IPS-18c (cell line): ENCODE results near the gene NEAT1.
"Not testable (repeated sequence)": the region's sequence is repeated elsewhere in the genome, so short reads cannot be mapped to it uniquely, and the experiment has no call there.

ENCODE experiments used
- H3K4me3 ChIP-seq: 2 replicates; pipeline ENCODE4 v1.7.0; 2013; ENCODE audit warnings: low read depth, mild to moderate bottlenecking, low read length, moderate library complexity; ENCODE audit not compliant: insufficient read depth
- H3K9me3 ChIP-seq: one replicate; pipeline ENCODE4 v1.6.1; 2013; ENCODE audit warnings: mild to moderate bottlenecking, low read length, moderate library complexity; ENCODE audit not compliant: control insufficient read depth, insufficient read depth

NEAT1 gene

DNA sequence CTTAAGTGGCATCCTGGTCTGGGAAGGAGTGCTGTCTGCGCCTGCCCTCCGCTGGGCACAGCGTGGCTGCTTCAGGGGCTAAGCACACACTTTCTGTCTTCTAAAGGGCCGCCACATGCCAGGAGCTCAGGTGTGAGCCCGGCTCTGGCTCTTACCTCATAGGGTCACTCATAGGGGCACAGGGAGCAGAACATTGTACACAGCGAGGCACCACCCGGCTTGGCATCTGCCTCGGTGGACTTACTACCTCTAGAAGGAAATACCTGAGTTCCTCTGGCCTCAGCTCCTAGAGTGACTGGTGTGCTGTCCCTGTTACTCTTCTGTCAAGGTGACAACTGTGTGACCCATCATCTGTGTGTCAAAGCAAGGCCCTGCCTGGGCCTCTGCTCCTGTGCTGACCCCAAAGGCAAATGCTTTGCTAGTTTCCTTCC lies 13.4 kb downstream of the NEAT1 start:
- H3K4me3 ChIP-seq = no peak overlapping the region
- no peaks in the 10 kb centered on the region for H3K9me3 ChIP-seq

DNA sequence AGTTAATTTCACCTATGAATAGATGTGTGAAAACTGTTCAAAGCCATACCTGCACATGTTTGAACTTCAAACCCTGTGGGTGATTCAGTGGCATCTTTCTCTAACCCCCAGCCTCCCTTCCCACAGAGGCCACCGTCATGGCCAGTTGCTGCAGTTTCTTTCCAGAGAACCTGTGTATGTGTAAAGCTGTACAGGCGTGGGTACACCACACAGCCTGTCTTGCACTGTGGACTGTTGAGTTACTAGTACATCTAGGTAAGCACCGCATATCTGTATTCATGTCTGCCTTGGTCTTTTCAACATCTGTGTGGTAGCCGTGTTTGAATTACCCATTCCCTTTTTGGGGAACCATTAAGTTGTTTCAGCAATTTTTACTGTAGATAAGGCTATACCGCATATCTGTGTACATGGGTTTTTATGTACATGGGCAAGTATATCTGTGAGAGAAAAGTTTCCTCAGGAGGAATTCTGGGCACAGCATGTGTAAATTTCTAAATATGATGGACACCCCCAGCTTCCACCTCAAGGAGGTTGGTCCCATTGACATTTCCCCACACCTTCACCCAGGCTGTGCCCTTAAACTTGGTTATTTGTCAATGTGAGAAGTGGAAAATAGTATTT lies 13.9 kb downstream of the NEAT1 start:
- H3K9me3 ChIP-seq = no peaks in the 10 kb centered on the region
- no peak overlapping the region for H3K4me3 ChIP-seq

DNA sequence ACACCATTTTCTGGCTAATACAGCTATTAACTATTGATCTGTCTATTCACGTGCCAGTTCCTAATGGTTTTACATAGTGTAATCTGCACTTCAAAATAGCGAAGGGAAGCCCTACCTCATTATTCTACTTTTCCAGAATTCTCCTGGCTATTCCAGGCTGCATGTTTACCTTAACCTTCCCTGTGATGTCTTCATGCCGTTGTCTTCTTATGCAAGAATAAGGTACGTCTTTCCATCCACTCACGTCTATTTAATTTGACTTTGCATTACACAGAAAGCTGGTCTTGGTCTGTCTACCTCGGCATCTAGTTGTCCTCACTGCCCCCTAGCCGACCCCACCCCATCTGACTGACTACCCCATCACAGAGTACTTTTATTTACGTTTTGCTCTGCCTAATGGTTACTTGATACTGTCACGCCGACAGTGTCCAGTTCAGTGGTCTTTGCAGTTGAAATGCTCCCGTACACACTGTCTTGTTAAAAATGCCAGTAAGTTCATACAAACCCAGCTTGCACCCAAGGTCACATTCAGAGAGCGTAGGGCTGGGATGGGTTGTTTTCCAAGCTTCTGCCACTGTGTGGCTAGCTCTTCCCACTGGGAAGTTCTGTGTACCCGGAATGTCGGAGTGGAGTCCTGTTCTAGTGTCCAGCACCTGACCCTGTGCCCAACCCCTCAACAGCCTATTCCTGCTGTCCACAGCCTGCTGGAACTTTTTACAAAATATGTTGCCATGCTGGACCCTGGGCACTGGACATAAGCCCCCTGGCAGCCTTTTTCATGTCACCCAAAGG lies 15.0 kb downstream of the NEAT1 start:
- Histone ChIP-seq H3K9me3 (no peaks in the 10 kb centered on the region), H3K4me3 (no peak overlapping the region)

DNA sequence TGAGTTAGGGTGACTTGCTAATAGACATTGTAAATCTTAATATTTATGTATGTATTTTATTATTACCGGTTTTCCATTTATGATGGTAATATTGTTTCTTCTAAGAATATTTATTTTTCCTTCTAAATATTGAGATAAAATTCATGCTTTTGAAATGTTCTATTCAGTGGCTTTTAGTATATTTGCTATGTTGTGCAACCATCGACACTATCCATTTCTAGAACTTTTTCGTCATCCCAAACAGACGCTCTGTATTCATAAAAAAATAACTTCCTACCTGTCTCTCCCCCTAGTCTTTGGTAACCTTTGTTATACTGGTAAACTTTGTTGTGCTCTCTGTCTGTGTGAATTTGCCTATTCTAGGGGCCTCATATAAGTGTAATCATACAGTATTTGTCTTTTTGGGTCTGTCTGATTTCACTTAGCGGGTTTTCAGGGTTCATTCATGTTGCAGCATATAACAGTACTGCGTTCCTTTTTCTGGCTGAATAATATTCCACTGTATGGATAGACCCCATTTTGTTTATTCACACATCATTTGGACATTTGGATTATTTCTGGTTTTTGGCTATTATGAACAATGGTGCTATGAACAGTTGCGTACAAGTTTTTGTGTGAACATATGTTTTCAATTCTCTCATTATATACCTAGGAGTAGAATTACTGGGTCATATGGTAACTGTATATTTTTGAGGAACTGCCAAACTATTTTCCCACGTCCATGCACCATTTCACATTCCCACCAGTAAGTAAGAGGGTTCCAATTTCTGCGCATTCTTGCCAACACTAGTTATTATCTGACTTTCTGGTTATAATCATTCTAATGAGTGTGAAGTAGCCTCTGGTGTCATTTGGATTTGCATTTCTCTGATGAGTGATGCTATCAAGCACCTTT lies 15.9 kb downstream of the NEAT1 start:
- H3K4me3 ChIP-seq = no peak overlapping the region
- H3K9me3 ChIP-seq = no peaks in the 10 kb centered on the region

DNA sequence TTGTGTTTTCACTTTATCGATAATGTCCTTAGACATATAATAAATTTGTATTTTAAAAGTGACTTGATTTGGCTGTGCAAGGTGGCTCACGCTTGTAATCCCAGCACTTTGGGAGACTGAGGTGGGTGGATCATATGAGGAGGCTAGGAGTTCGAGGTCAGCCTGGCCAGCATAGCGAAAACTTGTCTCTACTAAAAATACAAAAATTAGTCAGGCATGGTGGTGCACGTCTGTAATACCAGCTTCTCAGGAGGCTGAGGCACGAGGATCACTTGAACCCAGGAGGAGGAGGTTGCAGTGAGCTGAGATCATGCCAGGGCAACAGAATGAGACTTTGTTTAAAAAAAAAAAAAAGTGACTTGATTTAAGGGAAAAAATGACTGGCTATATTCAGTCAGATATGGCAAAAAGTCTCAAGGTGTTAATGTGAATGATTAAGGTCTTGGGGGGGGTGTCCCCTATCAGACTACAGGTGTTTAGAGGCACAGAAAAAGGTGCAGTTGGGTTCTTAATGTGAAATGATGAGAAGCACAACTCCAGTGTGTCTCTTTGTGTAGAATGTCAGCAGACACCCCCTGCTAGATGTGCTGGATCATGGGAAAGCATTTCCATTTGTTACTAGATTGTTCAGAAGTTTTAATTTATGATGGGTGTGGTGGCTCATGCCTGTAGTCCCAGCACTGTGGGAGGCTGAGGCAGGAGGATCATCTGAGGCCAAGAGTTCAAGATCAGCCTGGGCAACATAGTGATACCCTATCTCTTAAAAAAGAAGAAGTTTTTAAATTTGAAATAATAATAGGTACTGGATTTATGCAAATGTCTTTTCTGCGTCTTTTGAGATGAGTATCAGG lies 17.0 kb downstream of the NEAT1 start:
- Histone ChIP-seq H3K4me3 (no peak overlapping the region), H3K9me3 (no peaks in the 10 kb centered on the region)

DNA sequence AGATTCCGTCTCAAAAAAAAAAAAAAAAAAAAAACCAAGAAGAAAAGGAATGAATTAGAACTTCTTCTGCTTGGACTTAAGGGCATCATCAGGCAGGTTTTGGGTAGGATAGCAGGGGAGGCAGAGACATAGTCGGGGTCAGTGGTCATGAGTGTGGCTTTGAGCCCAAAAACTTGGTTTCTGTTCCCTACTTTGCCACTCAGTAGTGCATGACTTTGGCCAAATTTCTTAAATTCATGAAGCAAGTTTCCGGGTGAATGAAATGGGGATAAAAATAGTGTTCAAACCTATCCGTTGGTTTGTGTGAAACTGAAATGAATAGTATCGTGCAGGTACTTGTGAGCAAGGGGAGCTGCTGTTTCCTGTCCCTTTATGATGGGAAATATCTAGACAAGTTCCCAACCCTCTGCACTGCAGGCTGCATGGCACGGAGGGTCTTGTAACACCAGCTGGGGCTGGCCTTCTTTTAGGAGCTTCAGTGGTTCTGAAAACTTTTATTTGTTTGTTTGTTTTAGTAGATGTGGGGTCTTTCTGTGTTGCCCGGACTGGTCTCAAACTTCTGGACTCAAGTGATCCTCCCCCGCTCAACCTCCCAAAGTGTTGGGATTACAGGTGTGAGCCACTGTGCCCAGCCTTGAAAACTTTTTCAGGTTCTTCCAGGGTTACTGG lies 18.4 kb downstream of the NEAT1 start:
- H3K9me3 ChIP-seq = no peaks in the 10 kb centered on the region
- H3K4me3 ChIP-seq = no peak overlapping the region

DNA sequence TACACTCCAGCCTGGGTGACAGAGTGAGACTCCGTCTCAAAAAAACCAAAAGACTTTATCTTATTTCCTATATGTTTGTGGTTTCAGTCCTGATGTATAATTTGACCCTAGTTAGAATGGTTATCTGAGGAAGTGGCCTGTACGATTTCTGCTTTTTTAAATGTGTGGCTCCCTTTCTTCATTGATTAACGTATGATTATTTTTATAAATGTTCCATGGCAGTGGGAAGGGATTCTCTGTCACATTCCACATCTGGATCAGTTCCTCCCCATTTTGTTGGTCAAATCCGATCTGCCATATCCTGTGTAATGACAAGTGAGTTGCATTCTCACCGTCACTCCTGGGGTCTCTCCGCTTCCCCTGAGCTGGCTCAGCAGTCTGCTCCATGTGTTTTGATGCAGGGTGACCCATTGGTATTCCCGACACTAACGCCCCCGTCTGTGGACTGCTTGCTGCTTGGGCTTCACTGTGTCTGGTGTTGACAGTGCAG lies 20.3 kb downstream of the NEAT1 start:
- Histone ChIP-seq H3K4me3 (no peak overlapping the region), H3K9me3 (no peaks in the 10 kb centered on the region)

DNA sequence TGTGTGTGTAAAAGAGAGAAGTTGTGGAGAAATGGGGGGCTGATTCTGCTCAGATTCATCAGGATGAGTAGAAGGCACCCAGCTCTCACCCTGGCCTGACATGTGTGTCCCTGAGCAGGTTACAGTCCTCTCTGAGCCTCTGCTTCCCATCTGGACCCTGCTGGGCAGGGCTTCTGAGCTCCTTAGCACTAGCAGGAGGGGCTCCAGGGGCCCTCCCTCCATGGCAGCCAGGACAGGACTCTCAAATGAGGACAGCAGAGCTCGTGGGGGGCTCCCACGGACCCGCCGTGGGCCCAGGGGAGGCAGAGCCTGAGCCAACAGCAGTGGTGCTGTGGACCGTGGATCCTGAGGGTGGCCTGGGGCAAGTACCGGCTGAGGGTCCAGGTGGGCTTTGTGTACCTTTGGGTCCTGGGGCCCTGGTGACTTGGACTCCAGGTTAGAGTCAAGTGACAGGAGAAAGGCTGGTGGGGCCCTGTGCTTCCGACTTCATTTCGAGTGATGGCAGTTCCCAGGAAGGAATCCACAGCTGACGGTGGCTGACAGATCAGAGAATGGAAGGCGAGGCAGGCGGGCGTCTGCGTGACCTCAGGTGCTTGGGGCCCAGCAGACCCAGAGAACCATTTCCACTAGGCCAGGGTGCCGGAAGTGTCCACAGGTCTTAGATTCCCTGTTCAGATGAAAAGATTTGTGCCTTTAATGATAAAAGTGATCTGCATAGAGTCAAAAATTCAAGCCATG lies 21.9 kb downstream of the NEAT1 start:
- no peaks in the 10 kb centered on the region for H3K9me3 ChIP-seq
- H3K4me3 ChIP-seq = no peak overlapping the region

DNA sequence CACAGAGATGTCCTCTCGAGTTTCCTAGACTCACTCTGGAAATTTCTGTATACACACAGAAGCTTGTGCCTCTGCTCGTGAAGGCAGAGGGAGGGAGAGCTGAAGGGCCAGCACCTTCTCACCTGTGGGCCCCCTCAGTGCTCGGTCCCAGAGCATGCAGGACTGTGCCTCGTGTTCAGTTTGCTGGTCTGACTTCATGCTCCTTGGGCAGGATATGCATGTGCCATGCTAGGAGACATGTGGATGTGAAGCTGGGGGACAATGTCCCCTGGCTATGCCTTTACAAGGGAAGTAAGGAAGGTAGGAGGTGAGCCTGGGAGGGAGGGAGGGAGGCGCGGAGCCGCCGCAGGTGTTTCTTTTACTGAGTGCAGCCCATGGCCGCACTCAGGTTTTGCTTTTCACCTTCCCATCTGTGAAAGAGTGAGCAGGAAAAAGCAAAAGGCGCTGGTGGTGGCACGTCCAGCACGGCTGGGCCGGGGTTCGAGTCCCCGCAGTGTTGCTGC lies 22.6 kb downstream of the NEAT1 start:
- Histone ChIP-seq H3K9me3 (no peaks in the 10 kb centered on the region), H3K4me3 (no peak overlapping the region)

DNA sequence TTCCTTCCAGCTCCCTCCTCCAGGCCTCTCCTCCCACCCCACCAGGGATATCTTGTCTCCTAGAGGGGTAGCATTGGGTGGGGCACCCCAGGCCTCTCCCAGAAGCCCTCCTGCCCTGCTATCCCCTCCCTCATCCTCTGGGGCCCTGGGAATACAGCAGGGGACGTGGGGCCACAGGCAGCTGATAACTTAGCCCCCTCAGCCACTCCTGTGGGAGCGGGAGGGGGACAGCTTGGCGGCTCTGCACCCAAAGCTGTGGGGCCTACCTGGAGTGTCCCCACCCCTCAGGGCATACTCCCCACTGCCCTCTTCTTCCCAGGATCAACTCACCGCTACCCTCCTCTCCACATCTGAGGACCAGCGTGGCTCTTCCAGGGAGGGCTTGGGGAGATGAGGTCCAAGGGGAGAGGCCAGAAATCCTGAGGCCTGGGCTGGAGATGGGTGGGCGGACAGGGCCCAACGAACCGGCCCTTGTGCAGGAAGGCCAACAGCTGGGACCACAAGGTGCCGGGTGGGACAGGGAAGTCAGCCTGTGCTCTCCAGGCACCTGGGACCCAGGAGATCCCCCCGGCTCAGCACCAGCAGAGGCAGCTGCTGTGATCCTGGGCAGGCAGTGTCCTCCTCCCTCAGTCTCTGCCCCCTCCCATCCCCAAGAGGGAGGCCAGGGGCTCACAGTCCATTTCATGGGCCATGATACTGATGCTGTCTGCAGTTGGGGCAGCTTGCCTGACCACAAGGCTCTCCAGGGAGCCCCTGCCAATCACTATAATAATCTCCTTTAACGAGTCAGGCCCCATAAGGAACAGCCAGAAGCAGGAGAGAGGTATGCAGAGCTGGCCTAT lies 23.2 kb downstream of the NEAT1 start:
- H3K4me3 ChIP-seq = no peak overlapping the region
- H3K9me3 ChIP-seq = no peaks in the 10 kb centered on the region

DNA sequence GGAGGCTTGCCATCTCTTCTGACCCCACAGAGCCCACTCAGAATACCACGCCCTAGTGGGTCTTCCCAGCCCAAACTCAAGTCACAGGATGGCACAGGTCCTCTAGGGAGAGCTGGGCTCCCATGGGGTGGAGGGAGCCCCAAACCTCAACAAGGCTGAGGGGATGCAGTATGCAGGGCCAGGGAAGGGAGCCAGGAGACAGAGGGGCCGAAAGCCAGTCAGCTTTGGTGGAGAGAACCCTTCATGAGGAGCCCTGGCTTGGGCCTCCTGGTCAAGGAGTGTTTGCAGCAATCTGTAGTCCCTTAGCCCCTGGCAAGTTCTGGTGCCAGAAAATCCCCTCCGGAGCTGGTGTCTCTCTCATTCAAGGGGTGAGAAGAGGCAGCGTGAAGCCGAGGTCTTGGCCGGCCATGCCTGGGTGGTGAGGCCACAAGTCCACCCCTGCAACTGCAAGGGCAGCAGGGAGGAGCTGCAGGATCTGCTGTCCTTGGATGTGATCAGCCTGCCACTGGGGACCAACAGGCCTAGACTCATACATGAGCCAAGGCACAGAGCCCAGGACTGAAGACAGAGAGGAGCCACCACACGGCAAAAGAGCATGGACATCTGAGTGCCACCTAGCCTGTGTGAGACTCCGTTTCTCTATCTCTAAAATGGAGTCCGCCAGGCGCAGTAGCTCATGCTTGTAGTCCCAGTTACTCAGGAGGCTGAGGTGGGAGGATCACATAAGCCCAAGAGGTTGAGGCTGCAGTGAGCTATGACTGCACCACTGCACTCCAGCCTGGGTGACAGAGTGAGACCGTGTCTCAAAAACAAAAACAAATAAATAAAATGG lies 24.1 kb downstream of the NEAT1 start:
- no peak overlapping the region for H3K4me3 ChIP-seq

DNA sequence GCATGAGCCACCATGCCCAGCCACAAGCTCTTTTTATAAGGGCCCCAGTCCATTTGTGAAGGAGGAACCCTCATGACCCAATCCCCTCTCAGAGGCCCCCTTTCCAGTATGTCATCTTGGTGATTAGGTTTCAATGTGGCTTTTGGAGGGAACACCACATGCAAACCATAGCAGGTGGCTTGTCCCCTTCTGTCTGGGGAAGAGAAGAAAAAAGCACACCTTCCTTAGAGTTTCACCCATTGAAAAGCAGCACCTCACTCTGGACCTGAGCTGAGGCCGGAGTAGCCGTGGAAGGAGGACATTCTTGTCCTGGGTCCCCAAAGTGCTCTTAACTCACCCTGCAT lies 25.4 kb downstream of the NEAT1 start:
- H3K9me3 ChIP-seq = no peaks in the 10 kb centered on the region
- H3K4me3 ChIP-seq = no peak overlapping the region

More for the DNA sequence above, 24.1 kb downstream of the NEAT1 start:
- H3K9me3 ChIP-seq = no peaks in the 10 kb centered on the region

DNA sequence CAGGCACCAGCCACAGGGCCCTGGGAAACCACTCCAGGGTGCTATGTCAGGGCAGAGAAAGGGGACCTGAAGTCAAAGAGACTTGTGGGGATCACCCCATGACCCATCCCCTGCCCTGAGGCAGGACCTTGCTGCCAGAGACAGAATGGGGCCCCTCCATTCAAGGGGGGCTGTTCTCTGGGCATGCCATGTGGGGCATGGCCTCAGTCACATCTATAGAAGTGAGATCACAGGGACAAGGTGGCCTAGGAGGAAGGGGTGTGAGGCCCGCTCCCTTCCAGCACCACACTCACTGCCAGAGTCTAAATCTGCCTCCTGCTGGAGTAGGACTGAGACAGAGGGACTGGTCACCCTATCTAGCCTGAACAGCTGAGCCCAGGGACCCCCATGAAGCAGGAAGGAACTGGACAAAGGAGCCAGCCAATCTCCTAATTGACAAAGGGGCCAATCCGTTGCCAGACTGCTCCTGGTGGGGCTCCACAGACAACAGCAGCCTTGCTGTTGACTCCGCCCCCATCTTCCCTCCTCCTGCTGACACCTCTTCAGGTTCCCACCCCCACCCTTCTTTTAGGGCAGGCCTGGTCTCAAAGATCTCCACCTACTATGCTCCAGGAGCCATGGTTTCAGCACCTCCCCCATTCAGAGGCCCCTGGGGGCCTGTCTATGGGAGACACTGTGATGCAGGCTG lies 26.0 kb downstream of the NEAT1 start:
- Histone ChIP-seq H3K9me3 (no peaks in the 10 kb centered on the region), H3K4me3 (no peak overlapping the region)

DNA sequence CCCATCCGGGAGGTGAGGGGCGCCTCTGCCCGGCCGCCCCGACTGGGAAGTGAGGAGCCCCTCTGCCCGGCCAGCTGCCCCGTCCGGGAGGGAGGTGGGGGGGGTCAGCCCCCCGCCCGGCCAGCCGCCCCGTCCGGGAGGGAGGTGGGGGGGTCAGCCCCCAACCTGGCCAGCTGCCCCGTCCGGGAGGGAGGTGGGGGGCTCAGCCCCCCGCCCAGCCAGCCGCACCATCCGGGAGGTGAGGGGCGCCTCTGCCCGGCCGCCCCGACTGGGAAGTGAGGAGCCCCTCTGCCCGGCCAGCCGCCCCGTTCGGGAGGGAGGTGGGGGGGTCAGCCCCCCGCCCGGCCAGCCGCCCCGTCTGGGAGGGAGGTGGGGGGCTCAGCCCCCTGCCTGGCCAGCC lies 28.7 kb downstream of the NEAT1 start:
- H3K9me3 ChIP-seq, H3K4me3 ChIP-seq: not testable (repeated sequence)
